ENCODE data around the gene LAMC2.
"Not testable (repeated sequence)": the region's sequence is repeated elsewhere in the genome, so short reads cannot be mapped to it uniquely, and the experiment has no call there.

The LAMC2 gene

GRCh38 chr1:183239793-183240525 lies 53.9 kb downstream of the LAMC2 start:
- no peak for DNase-seq

DNA sequence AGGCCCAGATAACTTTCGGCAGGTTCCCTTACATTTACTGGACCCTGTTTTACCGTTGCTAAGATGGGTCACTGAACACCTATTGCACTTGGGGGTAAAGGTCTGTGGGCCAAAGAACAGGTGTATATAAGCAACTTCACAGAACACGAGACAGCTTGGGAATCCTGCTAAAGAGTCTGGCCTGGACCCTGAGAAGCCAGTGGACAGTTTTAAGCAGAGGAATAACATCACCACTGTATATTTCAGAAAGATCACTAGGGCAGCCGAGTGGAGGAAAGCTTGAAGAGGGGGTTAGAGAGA lies 54.4 kb downstream of the LAMC2 start:
- DNase-seq: no peak

DNA sequence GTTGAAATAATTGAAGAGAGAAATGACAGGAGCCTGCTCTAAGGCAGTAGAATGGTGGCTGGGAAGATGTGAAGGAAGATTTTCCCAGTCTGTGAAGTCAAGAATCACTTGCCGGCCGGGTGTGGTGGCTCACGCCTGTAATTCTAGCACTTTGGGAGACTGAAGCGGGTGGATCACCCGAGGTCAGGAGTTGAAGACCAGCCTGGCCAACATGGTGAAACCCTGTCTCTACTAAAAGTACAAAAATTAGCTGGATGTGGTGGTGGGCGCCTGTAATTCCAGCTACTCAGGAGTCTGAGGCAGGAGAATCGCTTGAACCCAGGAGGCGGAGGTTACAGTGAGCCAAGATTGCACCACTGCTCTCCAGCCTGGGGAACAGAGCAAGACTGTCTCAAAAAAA lies 54.8 kb downstream of the LAMC2 start:
- DNase-seq: not testable (repeated sequence)

DNA sequence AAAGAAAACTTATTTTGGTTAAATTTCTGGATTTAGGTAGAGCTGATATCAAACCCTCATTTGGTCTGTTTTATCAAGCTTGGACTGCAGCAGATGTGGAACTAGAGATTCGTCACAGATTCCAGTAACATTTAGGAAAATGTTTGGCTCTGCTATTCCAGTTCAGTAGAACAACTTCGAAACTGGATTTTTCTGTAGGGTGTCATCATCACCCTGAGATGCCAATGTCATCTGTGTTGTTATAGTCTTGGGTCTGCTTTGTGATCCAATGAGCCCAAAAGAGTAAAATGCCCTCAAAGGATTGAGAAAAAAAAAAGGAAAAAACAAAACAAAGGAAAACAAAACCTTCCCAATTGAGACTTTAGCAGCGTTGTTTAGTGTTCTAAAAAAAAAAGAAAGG lies 55.4 kb downstream of the LAMC2 start:
- DNase-seq: no peak

- no peak for DNase-seq
These were observed 56.5 kb downstream of the LAMC2 start for GRCh38 chr1:183242556-183242955.

DNA sequence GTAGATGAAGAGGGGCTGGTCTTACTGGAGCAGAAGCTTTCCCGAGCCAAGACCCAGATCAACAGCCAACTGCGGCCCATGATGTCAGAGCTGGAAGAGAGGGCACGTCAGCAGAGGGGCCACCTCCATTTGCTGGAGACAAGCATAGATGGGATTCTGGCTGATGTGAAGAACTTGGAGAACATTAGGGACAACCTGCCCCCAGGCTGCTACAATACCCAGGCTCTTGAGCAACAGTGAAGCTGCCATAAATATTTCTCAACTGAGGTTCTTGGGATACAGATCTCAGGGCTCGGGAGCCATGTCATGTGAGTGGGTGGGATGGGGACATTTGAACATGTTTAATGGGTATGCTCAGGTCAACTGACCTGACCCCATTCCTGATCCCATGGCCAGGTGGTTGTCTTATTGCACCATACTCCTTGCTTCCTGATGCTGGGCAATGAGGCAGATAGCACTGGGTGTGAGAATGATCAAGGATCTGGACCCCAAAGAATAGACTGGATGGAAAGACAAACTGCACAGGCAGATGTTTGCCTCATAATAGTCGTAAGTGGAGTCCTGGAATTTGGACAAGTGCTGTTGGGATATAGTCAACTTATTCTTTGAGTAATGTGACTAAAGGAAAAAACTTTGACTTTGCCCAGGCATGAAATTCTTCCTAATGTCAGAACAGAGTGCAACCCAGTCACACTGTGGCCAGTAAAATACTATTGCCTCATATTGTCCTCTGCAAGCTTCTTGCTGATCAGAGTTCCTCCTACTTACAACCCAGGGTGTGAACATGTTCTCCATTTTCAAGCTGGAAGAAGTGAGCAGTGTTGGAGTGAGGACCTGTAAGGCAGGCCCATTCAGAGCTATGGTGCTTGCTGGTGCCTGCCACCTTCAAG lies 57.3 kb downstream of the LAMC2 start:
- no peak for DNase-seq

GRCh38 chr1:183244466-183244865 lies 58.4 kb downstream of the LAMC2 start:
- DNase-seq: no peak

DNA sequence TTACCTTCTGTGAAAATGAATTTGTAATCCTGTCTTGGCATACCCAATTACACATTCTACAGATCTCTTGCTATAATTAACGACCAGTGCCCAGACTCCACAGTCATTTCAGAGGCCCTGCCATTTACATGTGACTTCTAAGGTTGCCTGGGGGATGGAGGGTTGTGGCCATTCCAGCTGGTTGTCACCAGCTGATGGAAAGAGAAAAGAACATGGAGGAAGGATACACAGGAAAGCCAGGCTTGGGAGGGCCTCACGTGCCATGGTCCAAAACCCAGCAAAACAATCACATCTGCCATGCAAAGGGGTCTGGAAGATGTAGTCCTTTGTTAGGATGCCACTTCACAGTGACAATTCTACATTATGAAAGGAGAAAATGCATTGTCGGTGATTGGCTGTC lies 59.3 kb downstream of the LAMC2 start:
- no peak for DNase-seq

DNA sequence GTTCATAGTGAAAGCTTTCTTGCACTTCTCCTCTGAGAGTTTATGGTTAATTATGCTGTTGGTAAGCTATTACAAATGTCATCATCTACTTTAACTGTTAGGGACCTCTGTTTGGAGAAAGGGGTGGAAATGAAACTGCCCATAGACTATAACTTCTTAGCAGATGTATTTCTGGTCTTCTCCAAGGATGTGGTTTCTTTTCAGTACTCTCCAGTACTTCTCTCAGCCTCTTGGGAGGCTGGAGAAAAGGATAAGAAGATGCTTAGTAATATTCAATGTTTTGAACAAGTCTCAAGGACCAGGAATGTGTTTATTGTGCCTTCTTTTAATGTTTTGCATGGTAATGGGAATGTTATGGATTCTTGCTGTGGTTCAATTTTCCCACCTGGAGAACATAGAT lies 60.4 kb downstream of the LAMC2 start:
- DNase-seq: no peak

GRCh38 chr1:183247066-183247465 lies 61.0 kb downstream of the LAMC2 start:
- DNase-seq: no peak

DNA sequence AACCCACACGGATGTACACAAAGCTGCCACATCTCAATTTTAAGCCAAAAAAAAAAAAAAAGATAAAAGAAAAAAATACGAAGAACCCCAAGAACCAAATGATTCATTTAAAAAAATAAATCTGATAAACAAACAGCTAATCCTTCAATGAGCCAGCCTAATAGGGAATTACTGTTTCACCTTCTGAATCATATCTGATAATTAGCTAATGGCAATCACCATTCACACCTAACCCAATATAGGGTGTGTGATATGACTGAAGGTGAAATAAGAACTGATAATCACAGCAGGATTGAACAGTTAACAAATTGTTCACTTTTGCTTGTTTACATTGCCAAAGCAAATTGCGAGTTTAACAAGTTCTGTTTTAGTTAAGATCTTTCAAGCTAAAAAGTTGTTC lies 61.4 kb downstream of the LAMC2 start:
- no peak for DNase-seq

GRCh38 chr1:183247931-183248330 lies 61.9 kb downstream of the LAMC2 start:
- no peak for DNase-seq

DNA sequence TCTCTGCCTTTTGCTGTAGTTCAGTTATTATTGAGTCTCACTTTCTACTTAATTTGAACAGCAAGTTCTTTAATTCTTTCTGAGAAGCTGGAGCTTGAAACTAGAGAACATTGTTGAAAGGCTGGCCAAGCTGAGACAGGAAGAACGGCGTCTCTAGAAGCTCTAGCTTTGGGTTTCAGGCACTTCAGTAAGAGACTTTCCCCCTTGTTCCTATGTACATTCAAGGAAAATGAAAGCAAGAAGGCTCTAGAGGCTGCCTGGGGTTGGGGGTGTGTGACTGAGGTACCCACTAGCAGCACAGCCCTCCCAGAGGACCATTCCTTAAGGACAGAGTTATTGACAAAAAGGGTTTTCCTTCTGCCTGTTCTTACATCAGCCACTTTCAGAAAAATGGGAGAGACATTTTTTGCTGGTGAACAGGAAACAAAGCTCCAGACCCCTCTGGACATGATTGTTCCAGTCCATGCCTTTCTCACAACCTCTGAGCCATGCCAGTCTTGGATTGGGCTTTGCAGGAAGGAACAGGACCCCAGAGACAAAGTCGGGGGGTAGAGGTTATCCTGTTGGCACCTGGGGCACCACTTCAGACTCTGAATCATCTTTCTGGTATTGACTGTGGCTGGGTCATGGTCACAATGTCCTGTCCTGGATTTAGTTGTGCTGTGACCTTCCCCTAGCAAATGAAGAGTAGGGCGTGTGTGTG lies 63.1 kb downstream of the LAMC2 start:
- no peak for DNase-seq

DNA sequence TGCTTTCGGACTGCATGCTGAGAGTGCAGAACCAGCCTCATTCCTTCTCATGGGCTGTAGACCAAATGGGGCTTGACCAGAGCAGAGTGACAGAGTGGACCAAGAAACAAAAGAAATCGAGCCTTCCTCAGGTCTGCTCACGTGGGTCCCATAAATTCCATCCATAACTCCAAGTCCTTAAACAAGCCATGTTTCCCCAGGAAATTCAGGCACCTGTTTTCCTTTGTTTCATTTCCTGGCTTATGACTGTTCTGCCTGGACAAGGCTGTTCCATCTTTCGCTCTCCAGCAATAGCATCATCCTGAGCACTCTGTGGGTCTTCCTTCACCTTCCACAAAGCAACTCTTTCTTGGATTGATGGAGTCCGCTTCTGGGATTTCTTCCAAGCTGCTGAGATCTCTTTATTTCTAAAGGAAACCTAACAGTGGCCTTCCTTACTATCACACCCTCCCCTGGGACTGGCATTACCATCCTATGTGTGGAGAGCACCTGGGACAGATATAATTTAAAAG lies 63.9 kb downstream of the LAMC2 start:
- no peak for DNase-seq

DNA sequence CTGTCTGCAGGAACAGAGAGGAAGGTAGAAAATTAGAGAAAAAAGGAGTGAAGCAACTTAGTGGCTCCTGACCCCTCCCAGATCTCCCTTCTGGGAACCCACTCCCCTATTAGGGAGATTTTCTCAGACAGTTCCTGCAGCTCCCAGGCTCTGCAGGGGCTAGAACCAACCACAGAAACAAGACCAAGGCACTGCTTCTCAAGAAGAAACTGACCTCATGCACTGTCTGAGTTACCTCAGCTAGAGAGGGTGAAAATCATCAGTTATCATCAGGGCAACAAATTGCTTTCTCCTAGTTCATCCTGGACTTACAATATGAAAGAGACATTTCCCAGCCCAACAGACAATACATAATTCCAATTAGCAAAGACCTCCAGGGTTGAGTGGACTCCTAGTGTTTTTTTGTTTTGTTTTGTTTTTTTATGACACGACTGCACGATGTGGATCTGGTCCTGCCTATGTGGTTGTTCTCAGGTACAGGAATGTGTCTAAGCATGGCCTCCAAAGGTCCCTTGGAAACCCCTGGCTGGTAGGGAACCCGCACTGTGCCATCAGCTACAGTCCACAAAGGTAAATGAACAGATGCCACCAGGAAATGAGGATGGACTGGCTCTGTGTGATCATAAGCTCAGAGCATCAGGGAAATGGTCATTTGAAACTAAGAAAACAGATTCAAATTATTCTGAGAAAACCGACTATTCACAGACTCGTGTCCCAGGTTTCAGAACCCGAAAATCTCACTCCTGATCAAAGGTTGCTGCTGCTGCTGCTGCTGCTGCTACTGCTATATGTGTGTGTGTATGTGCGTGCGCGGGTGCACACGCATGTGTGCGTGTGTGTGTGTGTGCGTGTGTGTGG lies 65.3 kb downstream of the LAMC2 start:
- no peak for DNase-seq

DNA sequence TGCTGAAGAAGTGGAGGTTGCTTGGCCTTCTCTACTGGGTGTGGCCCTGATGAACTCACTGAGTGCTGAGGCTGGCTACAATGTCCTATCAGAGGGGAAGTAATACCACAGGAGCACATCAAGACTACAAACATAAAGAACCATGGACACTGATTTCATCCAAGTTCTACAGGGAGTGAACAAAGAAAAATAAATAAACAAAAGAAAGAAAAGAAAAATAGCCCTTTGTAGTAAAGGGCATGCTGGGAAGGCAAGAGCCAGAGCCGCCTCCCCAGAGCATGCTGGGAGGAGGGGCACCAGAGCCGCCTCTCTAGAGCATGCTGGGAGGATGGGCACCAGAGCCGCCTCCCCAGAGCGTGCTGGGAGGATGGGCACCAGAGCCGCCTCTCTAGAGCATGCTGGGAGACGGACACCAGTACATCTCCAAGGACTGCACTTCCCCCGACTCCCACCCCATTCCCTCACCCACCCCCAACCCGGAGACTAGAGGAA lies 65.9 kb downstream of the LAMC2 start:
- DNase-seq: no peak

GRCh38 chr1:183255073-183255472 lies 69.0 kb downstream of the LAMC2 start:
- DNase-seq: no peak

DNA sequence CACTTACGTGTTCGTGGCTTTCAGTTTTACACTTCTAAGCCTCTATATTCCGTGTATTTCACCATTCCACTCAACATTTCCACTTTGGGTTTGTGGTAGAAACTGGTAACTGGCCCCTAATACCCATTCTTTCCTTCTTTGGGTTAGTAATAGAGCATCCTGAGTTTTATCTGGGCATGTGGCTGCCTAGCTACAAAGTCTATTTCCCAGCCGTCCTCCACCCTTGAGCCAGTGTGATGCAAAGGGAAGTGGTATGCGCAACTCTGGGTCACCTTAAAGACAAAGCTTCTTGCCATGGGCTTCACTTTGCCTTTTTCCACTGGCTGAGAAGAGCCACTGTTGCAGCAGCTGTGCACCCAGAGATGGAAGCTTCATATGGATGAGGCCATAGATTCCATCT lies 73.9 kb downstream of the LAMC2 start:
- no peak for DNase-seq

- no peak for DNase-seq
These were observed 76.7 kb downstream of the LAMC2 start for GRCh38 chr1:183262628-183263200.

DNA sequence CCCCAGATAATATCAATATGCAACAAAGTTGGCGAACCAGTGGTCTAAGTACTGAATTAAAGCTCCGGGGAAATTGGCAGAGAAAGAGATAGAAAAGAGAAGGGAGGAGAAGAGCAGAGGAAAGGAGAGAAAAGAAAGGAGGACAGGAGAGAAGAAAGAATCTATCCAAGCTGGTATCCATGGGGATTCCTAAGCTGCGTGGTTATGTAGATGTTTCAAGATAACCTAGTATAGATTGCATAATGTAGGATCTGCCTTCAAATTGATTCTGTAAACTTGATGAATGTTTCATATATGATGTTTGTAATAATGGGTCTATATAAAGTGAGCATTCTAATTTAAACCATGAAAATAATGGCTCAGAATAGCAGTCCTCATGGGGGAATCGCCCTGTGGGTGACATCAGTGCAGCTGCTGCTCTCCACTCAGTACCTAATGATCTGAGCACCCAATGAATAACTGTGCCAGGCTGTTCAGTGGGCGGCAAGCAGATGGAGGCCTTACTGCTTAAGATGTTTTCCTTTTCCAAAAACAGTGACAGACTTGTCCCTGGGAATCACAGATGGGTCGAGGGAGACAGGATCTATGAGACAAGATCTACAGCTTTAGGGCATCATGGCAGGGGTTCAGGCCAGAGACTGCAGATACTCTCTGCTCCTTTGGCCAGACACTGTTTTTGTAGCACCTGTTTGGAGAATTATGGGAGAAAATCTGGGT lies 78.0 kb downstream of the LAMC2 start:
- DNase-seq: no peak

- no peak for DNase-seq
These were observed 81.8 kb downstream of the LAMC2 start for GRCh38 chr1:183267646-183268431.
